K562 (cell line): ENCODE results near the gene KAZN. TPM values are rescaled to one million over a fixed set of nuclear protein-coding genes. Genes with fewer than 3 reads are reported as not detected.

Experiments used
- EGR1 ChIP-seq: fragments of 450-650 bp; conservative IDR thresholded peaks from 2 replicates; pipeline ENCODE4 v1.6.1; 2017; ENCODE audit warnings: mild to moderate bottlenecking
- FIP1L1 ChIP-seq: fragments of 200-400 bp; formaldehyde crosslinking; IDR thresholded peaks from 2 replicates; pipeline ENCODE4 v1.6.1; 2018; ENCODE audit warnings: mild to moderate bottlenecking, low read depth, low read length; ENCODE audit not compliant: poor library complexity, severe bottlenecking
- MECOM ChIP-seq: fragments of 250-450 bp; sonication (Bioruptor Pico); IDR thresholded peaks from 2 replicates; pipeline ENCODE4 v1.8.0; 2022; ENCODE audit warnings: inconsistent platforms
- NCOA2 ChIP-seq, 2 experiments: fragments of 450-650 bp; IDR thresholded peaks; 2 replicates each; pipeline ENCODE4 v1.6.1; 2018; ENCODE audit warnings: mild to moderate bottlenecking in 2 of 2, moderate library complexity in 1 of 2; ENCODE audit not compliant: partially characterized antibody in 2 of 2
- PHB2 ChIP-seq: fragments of 450-650 bp; IDR thresholded peaks from 2 replicates; pipeline ENCODE4 v1.6.1; 2017; ENCODE audit warnings: low read depth
- PRPF4 ChIP-seq: fragments of 200-400 bp; formaldehyde crosslinking; IDR thresholded peaks from one replicate; pipeline ENCODE4 v1.6.1; 2017; ENCODE audit warnings: low read length, low read depth, mild to moderate bottlenecking; ENCODE audit not compliant: insufficient read depth, poor library complexity, severe bottlenecking
- SMAD1 ChIP-seq: fragments of 150-350 bp; IDR thresholded peaks from 2 replicates; pipeline ENCODE4 v1.6.1; 2014; ENCODE audit warnings: low read length, low read depth; ENCODE audit not compliant: partially characterized antibody
- SMC3 ChIP-seq: conservative IDR thresholded peaks from 2 replicates; pipeline ENCODE4 v1.6.1; 2011; ENCODE audit warnings: low read depth, low read length, improper control_type of control experiment; ENCODE audit not compliant: insufficient read depth
- TAL1 ChIP-seq: fragments of 450-650 bp; IDR thresholded peaks from 2 replicates; pipeline ENCODE4 v1.6.1; 2016; ENCODE audit warnings: mild to moderate bottlenecking
- TRIM24 ChIP-seq, 2 experiments: fragments of 450-650 bp; IDR thresholded peaks; 2 replicates each; pipeline ENCODE4 v1.6.1; 2016
- ZNF282 ChIP-seq: sonication (generic); formaldehyde crosslinking; IDR thresholded peaks from 2 replicates; pipeline ENCODE4 v1.8.1; 2023; ENCODE audit warnings: missing genetic modification reagents
- polyA plus RNA-seq, 8 experiments: library from polyadenylated mRNA; depleted of rRNA in 4 of 8; stranded (reverse) in 5 of 8; unstranded in 3 of 8; fragments of >200 nt; fragmentation: Nextera tagmentation in 2 of 8; fragmentation: Illumina TruSeq in 1 of 8; extraction: Ambion mirVana in 2 of 8; extraction: Trizol in 1 of 8; gene quantifications; 2 replicates each; pipeline versions ENCODE4 v1.2.1 to v1.2.3, GENCODE V29; 2011 to 2014; ENCODE audit warnings: inconsistent platforms in 1 of 8, missing spikeins in 1 of 8
- total RNA-seq, 7 experiments: library from RNA; depleted of rRNA in 6 of 7; stranded (reverse); fragments of >200 nt in 6 of 7; fragmentation: Illumina TruSeq in 2 of 7; extraction: Trizol in 2 of 7; gene quantifications; 2 replicates each; pipeline versions ENCODE4 v1.2.1 to v1.2.3, GENCODE V29; 2011 to 2021; ENCODE audit warnings: low replicate concordance in 1 of 7
- TF ChIP-seq, protein P1 (sequence below): fragments of 450-650 bp; IDR thresholded peaks from 2 replicates; pipeline ENCODE4 v1.6.1; 2017; ENCODE audit warnings: antibody characterized with exemption, mild to moderate bottlenecking
- TF ChIP-seq, protein P2 (sequence below): fragments of 450-650 bp; formaldehyde crosslinking; IDR thresholded peaks from 2 replicates; pipeline ENCODE4 v1.4.0; 2022; ENCODE audit warnings: mild to moderate bottlenecking, moderate library complexity
- TF ChIP-seq, protein P3 (sequence below): fragments of 250-450 bp; sonication (Bioruptor Pico); IDR thresholded peaks from 2 replicates; pipeline ENCODE4 v1.8.0; 2022; ENCODE audit warnings: inconsistent platforms, mild to moderate bottlenecking, moderate library complexity, borderline replicate concordance
- TF ChIP-seq, protein P4 (sequence below): fragments of 450-650 bp; conservative IDR thresholded peaks from 2 replicates; pipeline ENCODE4 v1.6.1; 2016; ENCODE audit warnings: missing genetic modification characterization, low read depth, mild to moderate bottlenecking, control low read depth, missing compliant biosample characterization
- TF ChIP-seq, protein P5 (sequence below): fragments of 200-800 bp; sonication (Bioruptor generic); IDR thresholded peaks from 2 replicates; pipeline ENCODE4 v1.6.1; 2017; ENCODE audit warnings: missing genetic modification characterization, missing compliant biosample characterization

KAZN gene
- total and polyA plus RNA-seq, 9 of the 15 experiments (the other 6 are each of a cell fraction or from before 2014, with no cell fraction given), result 2.1 to 21.6 (median 5.4) TPM

DNA sequence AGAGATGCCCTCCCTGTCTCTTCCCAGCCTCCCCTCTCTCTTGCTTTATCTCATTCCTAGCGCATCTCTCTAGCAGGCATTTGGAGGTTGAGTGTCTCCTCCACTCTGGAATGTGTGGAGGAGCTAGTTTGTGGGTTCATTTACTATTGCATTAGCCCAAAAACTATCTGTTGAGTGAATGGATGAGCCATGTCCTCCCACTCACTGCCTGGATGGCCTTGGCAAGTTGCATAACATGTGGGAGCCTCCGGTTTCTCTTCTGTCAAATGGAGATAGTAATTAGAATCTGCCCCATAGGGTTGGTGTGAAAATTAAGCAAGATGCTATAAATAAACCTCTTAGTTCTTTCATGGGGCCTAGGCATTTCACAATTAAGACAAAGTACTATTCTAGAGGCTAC is 181.8 kb downstream of the KAZN start (continued):
- TF ChIP-seq, protein P1, sequence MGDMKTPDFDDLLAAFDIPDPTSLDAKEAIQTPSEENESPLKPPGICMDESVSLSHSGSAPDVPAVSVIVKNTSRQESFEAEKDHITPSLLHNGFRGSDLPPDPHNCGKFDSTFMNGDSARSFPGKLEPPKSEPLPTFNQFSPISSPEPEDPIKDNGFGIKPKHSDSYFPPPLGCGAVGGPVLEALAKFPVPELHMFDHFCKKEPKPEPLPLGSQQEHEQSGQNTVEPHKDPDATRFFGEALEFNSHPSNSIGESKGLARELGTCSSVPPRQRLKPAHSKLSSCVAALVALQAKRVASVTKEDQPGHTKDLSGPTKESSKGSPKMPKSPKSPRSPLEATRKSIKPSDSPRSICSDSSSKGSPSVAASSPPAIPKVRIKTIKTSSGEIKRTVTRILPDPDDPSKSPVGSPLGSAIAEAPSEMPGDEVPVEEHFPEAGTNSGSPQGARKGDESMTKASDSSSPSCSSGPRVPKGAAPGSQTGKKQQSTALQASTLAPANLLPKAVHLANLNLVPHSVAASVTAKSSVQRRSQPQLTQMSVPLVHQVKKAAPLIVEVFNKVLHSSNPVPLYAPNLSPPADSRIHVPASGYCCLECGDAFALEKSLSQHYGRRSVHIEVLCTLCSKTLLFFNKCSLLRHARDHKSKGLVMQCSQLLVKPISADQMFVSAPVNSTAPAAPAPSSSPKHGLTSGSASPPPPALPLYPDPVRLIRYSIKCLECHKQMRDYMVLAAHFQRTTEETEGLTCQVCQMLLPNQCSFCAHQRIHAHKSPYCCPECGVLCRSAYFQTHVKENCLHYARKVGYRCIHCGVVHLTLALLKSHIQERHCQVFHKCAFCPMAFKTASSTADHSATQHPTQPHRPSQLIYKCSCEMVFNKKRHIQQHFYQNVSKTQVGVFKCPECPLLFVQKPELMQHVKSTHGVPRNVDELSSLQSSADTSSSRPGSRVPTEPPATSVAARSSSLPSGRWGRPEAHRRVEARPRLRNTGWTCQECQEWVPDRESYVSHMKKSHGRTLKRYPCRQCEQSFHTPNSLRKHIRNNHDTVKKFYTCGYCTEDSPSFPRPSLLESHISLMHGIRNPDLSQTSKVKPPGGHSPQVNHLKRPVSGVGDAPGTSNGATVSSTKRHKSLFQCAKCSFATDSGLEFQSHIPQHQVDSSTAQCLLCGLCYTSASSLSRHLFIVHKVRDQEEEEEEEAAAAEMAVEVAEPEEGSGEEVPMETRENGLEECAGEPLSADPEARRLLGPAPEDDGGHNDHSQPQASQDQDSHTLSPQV, result peak; percentile 52
- no peak for TF ChIP-seq ZNF282 (CRISPR knock-in tag)
- TF ChIP-seq NCOA2 (IDR thresholded peaks at IDR 0.05; ENCODE audit: partially characterized antibody in 2 of 2), result no peak
- no peak for TF ChIP-seq PHB2
- no peak for TF ChIP-seq PRPF4
- TF ChIP-seq, protein P2, sequence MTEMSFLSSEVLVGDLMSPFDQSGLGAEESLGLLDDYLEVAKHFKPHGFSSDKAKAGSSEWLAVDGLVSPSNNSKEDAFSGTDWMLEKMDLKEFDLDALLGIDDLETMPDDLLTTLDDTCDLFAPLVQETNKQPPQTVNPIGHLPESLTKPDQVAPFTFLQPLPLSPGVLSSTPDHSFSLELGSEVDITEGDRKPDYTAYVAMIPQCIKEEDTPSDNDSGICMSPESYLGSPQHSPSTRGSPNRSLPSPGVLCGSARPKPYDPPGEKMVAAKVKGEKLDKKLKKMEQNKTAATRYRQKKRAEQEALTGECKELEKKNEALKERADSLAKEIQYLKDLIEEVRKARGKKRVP (CRISPR knock-in tag), result no peak
- TF ChIP-seq TRIM24 (IDR thresholded peaks at IDR 0.05), result peak; percentile 49 to 62; a peak in 2 of 4 replicates
- no peak for TF ChIP-seq SMC3
- TF ChIP-seq, protein P3, sequence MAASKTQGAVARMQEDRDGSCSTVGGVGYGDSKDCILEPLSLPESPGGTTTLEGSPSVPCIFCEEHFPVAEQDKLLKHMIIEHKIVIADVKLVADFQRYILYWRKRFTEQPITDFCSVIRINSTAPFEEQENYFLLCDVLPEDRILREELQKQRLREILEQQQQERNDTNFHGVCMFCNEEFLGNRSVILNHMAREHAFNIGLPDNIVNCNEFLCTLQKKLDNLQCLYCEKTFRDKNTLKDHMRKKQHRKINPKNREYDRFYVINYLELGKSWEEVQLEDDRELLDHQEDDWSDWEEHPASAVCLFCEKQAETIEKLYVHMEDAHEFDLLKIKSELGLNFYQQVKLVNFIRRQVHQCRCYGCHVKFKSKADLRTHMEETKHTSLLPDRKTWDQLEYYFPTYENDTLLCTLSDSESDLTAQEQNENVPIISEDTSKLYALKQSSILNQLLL (CRISPR knock-in tag), result no peak
- peak; percentile 60 for TF ChIP-seq TAL1
- TF ChIP-seq, protein P4, sequence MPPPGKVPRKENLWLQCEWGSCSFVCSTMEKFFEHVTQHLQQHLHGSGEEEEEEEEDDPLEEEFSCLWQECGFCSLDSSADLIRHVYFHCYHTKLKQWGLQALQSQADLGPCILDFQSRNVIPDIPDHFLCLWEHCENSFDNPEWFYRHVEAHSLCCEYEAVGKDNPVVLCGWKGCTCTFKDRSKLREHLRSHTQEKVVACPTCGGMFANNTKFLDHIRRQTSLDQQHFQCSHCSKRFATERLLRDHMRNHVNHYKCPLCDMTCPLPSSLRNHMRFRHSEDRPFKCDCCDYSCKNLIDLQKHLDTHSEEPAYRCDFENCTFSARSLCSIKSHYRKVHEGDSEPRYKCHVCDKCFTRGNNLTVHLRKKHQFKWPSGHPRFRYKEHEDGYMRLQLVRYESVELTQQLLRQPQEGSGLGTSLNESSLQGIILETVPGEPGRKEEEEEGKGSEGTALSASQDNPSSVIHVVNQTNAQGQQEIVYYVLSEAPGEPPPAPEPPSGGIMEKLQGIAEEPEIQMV (tag), result no peak
- peak; percentile 90 for TF ChIP-seq SMAD1
- TF ChIP-seq EGR1, result peak; percentile 92
- TF ChIP-seq, protein P5, sequence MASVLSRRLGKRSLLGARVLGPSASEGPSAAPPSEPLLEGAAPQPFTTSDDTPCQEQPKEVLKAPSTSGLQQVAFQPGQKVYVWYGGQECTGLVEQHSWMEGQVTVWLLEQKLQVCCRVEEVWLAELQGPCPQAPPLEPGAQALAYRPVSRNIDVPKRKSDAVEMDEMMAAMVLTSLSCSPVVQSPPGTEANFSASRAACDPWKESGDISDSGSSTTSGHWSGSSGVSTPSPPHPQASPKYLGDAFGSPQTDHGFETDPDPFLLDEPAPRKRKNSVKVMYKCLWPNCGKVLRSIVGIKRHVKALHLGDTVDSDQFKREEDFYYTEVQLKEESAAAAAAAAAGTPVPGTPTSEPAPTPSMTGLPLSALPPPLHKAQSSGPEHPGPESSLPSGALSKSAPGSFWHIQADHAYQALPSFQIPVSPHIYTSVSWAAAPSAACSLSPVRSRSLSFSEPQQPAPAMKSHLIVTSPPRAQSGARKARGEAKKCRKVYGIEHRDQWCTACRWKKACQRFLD, result 0 out of 2 replicates have a peak, but pooled peaks have one; percentile 24
- TF ChIP-seq MECOM (CRISPR knock-in tag), result peak; percentile 90
- TF ChIP-seq FIP1L1, result no peak
